SK-N-MC (cell line): ENCODE results near the gene AVPR2.

Experiments used
- EZH2 ChIP-seq: fragments of 200-600 bp; sonication (generic); IDR thresholded peaks from one replicate; pipeline ENCODE4 v1.6.1; 2017; ENCODE audit warnings: antibody characterized with exemption
- FOXP2 ChIP-seq: optimal IDR thresholded peaks from 2 replicates; pipeline ENCODE3; 2011; ENCODE audit warnings: mild to moderate bottlenecking, moderate library complexity; ENCODE audit not compliant: insufficient read depth; ENCODE audit errors: extremely low read length, control extremely low read depth
- POLR2AphosphoS5 ChIP-seq: IDR thresholded peaks from 2 replicates; pipeline ENCODE4 v1.6.1; 2012; ENCODE audit warnings: mild to moderate bottlenecking, low read depth, low read length, borderline replicate concordance

DNA sequence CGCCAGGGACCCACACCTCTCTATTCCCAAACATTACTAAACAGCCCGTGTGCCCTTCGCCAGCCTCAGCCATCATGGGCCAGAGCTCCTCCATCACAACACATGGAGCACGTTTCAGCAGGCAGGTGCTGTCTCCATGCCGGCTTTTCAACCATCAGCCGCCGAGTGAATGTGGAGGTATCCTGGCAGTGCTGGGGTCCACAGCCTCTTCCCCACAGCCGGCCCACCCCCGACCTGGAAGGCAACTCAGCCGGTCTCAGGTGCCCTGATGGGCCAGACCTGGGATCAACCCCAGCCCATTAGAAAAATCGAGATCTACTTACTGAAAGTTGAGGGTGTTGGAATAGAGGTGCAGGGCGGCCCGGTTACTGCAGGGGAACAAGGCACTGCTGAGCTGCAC lies 27.3 kb downstream of the AVPR2 start:
- TF ChIP-seq POLR2AphosphoS5 (no peak), EZH2 (no peak), FOXP2 (no peak)
